HepG2 (cell line): ENCODE data around the gene MRI1. TPM values are rescaled to one million over a fixed set of nuclear protein-coding genes. Genes with fewer than 3 reads are reported as not detected.

Experiments
- AGO2 ChIP-seq: fragments of 200-400 bp; formaldehyde crosslinking; optimal IDR thresholded peaks from 2 replicates; pipeline ENCODE3; 2017; ENCODE audit warnings: mild to moderate bottlenecking, low read depth, low read length, moderate library complexity
- ETV5 ChIP-seq: IDR thresholded peaks from 2 replicates; pipeline ENCODE4 v1.6.1; 2018; ENCODE audit warnings: missing biosample characterization, missing genetic modification reagents, inconsistent platforms, borderline replicate concordance
- FOXO4 ChIP-seq: sonication (generic); formaldehyde crosslinking; conservative IDR thresholded peaks from 2 replicates; pipeline ENCODE4 v1.8.1; 2023; ENCODE audit warnings: missing genetic modification reagents
- GPBP1L1 ChIP-seq: sonication (generic); formaldehyde crosslinking; IDR thresholded peaks from 2 replicates; pipeline ENCODE4 v1.5.0; 2020; ENCODE audit warnings: mild to moderate bottlenecking, missing genetic modification reagents
- KLF15 ChIP-seq: sonication (generic); formaldehyde crosslinking; IDR thresholded peaks from 2 replicates; pipeline ENCODE4 v1.8.1; 2023; ENCODE audit warnings: borderline replicate concordance, mild to moderate bottlenecking, inconsistent platforms, missing genetic modification reagents, mixed read lengths
- MED1 ChIP-seq: sonication (generic); formaldehyde crosslinking; IDR thresholded peaks from 2 replicates; pipeline ENCODE4 v1.4.0; 2020; ENCODE audit warnings: missing genetic modification reagents
- SMAD3 ChIP-seq: sonication (generic); formaldehyde crosslinking; IDR thresholded peaks from 2 replicates; pipeline ENCODE4 v1.4.0; 2020; ENCODE audit warnings: missing genetic modification reagents
- SMARCC2 ChIP-seq: fragments of 450-650 bp; IDR thresholded peaks from 2 replicates; pipeline ENCODE4 v1.6.1; 2017; ENCODE audit warnings: antibody characterized with exemption, mild to moderate bottlenecking
- SSRP1 ChIP-seq: IDR thresholded peaks from 2 replicates; pipeline ENCODE4 v1.6.1; 2016; ENCODE audit warnings: control low read depth
- TAF15 ChIP-seq: fragments of 200-400 bp; formaldehyde crosslinking; IDR thresholded peaks from one replicate; pipeline ENCODE4 v1.6.1; 2018; ENCODE audit warnings: mild to moderate bottlenecking, low read depth, low read length; ENCODE audit not compliant: poor library complexity, severe bottlenecking
- ZBTB39 ChIP-seq: sonication (generic); formaldehyde crosslinking; IDR thresholded peaks from 2 replicates; pipeline ENCODE4 v1.5.0; 2020; ENCODE audit warnings: missing genetic modification reagents
- ZNF276 ChIP-seq: sonication (generic); formaldehyde crosslinking; IDR thresholded peaks from 2 replicates; pipeline ENCODE4 v1.4.0; 2020; ENCODE audit warnings: mild to moderate bottlenecking, low read depth, missing genetic modification reagents
- ZNF383 ChIP-seq: sonication (generic); formaldehyde crosslinking; IDR thresholded peaks from 2 replicates; pipeline ENCODE4 v1.4.0; 2020; ENCODE audit warnings: missing genetic modification reagents, mild to moderate bottlenecking, borderline replicate concordance
- ZNF609 ChIP-seq: sonication (generic); formaldehyde crosslinking; IDR thresholded peaks from 2 replicates; pipeline ENCODE4 v1.4.0; 2020; ENCODE audit warnings: mild to moderate bottlenecking, missing genetic modification reagents, borderline replicate concordance
- ZNF616 ChIP-seq: sonication (generic); formaldehyde crosslinking; IDR thresholded peaks from 2 replicates; pipeline ENCODE4 v1.5.0; 2020; ENCODE audit warnings: low read depth, mild to moderate bottlenecking, missing genetic modification reagents
- ZNF773 ChIP-seq: sonication (generic); formaldehyde crosslinking; IDR thresholded peaks from 2 replicates; pipeline ENCODE4 v1.4.0; 2020; ENCODE audit warnings: missing genetic modification reagents, borderline replicate concordance
- ZZZ3 ChIP-seq: sonication (generic); formaldehyde crosslinking; IDR thresholded peaks from 2 replicates; pipeline ENCODE4 v1.4.0; 2020; ENCODE audit warnings: missing genetic modification reagents, mild to moderate bottlenecking, borderline replicate concordance
- polyA plus RNA-seq, 8 experiments: library from polyadenylated mRNA; depleted of rRNA in 3 of 8; stranded (reverse) in 7 of 8; unstranded in 1 of 8; fragments of >200 nt; fragmentation: Illumina TruSeq in 4 of 8; extraction: Trizol in 4 of 8; gene quantifications; 2 replicates each; pipeline versions ENCODE4 v1.2.1 to v1.2.3, GENCODE V29; 2011 to 2016; ENCODE audit warnings: low read depth in 4 of 8, missing spikeins in 1 of 8, mixed read lengths in 1 of 8; ENCODE audit not compliant: insufficient read depth in 1 of 8
- total RNA-seq, 5 experiments: library from RNA; depleted of rRNA; stranded (reverse); fragments of >200 nt; fragmentation: Illumina TruSeq; extraction: Trizol; gene quantifications; 2 replicates each; pipeline ENCODE4 v1.2.3, GENCODE V29; 2016; ENCODE audit warnings: low read depth in 1 of 5

The MRI1 gene
- total and polyA plus RNA-seq, 2 of the 13 experiments (the other 11 are each of a cell fraction or from before 2014, with no cell fraction given), result 20.1 to 20.6 TPM

DNA sequence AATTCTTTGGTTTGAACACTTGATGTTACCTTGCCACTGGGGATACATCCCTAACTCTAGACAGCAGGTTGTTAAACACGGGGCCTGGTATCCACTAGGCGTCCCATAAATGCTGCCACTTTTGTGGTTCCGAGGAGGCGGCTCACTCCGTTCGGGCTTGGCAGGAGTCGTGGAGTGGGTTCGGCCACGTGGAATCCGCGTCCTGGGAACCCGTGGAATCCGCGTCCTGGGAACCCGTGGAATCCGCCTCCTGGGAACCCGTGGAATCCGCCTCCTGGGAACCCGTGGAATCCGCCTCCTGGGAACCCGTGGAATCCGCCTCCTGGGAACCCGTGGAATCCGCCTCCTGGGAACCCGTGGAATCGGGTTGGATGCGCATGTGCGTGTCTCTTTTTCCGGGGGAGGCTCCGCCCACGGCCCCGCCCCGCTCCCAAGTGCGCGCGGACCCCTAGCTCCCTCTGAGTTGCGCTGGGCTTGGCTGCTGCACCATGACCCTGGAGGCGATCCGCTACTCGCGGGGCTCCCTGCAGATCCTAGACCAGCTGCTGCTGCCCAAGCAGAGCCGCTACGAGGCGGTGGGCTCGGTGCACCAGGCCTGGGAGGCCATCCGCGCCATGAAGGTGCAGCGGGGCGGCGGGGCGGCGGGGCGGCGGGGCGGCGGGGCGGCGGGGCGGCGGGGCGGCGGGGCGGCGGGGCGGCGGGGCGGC, at the start of gene MRI1 (continued):
- TF ChIP-seq ZNF609 (CRISPR knock-in tag), result 0 out of 2 replicates have a peak, but pooled peaks have one; percentile 16
- TF ChIP-seq ZNF773 (CRISPR knock-in tag), result no peak
- TF ChIP-seq ZNF383 (CRISPR knock-in tag), result 0 out of 2 replicates have a peak, but pooled peaks have one; percentile 37
- no peak for TF ChIP-seq ZNF276 (CRISPR knock-in tag)
- TF ChIP-seq SSRP1, result no peak
- TF ChIP-seq ZZZ3 (CRISPR knock-in tag), result no peak
- no peak for TF ChIP-seq FOXO4
- no peak for TF ChIP-seq GPBP1L1 (CRISPR knock-in tag)
- no peak for TF ChIP-seq ZNF616
- no peak for TF ChIP-seq ZBTB39 (CRISPR knock-in tag)
- no peak; the same call in 1 of the 2 replicates for TF ChIP-seq ETV5
- TF ChIP-seq AGO2, result peak; percentile 64
- TF ChIP-seq SMARCC2, result no peak
- TF ChIP-seq MED1 (CRISPR knock-in tag), result 0 out of 2 replicates have a peak, but pooled peaks have one; percentile 12
- 0 out of 2 replicates have a peak, but pooled peaks have one; percentile 57 for TF ChIP-seq KLF15
- no peak for TF ChIP-seq TAF15
- no peak for TF ChIP-seq SMAD3 (CRISPR knock-in tag)
